GM18511 (cell line): ENCODE results near the gene EZR.
A peak's percentile ranks its signal among the peaks of the same experiment; 100 is the strongest.
"Not testable (repeated sequence)": the region's sequence is repeated elsewhere in the genome, so short reads cannot be mapped to it uniquely, and the experiment has no call there.

Source experiments
- ATAC-seq: cut with Tn5 transposase; IDR thresholded peaks from one replicate; pipeline ENCODE4 v1.9.1; 2021; ENCODE audit warnings: mild to moderate bottlenecking, moderate library complexity; ENCODE audit not compliant: unreplicated experiment

The EZR gene

GRCh38 chr6:158843751-158844683 is 24.8 kb upstream of the EZR start:
- ATAC-seq: no peak

DNA sequence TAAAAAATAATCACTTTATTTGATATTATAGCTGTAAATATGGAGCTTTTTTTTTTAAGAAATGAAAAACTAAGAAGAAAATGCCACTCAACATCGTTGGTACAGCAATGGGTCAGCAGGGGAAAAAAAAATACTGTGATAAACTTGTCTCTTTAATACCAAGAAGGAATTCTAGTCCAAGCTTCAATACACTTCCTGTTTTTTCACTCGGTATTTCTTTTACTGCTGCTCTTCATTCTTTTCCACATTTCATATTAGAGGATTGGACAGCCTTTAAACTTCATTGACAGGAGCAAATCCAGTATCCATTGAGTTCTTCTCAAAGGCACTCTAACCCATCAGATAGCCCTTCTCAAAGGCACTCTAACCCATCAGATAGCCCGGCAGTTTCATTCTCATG is 22.2 kb upstream of the EZR start:
- no peak for ATAC-seq

GRCh38 chr6:158840465-158840864 is 21.3 kb upstream of the EZR start:
- no peak for ATAC-seq

- ATAC-seq: no peak
These were observed 20.6 kb upstream of the EZR start for GRCh38 chr6:158839796-158840195.

GRCh38 chr6:158838790-158839189 is 19.6 kb upstream of the EZR start:
- not testable (repeated sequence) for ATAC-seq

GRCh38 chr6:158837684-158838625 is 18.8 kb upstream of the EZR start:
- ATAC-seq: no peak

- no peak for ATAC-seq
These were observed 17.6 kb upstream of the EZR start for GRCh38 chr6:158836625-158837311.

- no peak for ATAC-seq
These were observed 16.6 kb upstream of the EZR start for GRCh38 chr6:158835616-158836221.

DNA sequence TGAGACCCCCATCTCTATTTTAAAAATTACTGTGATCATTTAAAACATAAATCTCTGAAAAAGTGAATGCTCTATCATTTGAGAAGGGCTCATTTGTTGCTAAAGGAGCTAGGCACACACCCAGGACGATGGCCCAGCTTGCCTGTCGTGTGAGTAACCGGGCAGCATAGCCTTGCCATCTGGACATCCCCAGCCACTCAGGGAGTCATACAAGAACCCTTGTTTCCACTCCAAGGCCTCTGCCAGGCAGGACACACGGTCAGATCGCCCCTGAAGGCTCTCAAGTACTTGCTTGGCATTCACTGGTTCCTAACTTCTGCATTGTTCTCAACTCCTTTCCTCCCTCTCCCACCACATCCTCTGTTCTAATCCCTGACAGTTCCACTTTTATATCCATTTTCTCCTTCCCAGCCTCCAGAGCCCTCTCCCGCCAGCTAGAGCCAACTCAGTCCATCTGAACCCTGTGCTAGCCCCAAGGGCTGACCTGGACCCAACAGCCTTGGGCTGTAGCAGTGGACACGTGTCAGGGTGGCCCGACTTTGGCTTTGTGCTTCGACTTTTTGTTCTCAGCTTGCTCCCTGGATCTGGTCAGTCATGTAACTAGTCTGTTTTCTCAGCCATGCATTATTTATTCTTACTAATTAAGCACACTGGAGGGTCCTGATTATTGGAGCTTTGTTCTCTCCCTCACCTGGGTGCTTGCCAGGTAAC is 15.7 kb upstream of the EZR start:
- ATAC-seq: no peak

DNA sequence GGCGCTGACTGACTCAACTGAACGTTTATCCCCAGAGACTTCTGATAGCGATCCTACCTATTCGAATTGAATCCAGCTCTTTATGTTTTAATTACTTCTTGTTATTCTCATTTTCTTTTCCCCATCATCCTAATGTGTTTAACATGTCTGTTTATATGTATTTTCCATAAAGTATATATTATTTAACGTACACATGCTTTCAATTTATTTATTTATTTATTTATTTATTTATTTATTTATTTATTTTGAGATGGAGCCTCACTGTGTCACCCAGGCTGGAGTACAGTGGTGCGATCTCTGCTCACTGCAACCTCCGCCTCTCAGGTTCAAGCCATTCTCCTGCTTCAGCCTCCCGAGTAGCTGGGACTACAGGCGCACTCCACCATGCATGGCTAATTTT is 13.6 kb upstream of the EZR start:
- not testable (repeated sequence) for ATAC-seq

DNA sequence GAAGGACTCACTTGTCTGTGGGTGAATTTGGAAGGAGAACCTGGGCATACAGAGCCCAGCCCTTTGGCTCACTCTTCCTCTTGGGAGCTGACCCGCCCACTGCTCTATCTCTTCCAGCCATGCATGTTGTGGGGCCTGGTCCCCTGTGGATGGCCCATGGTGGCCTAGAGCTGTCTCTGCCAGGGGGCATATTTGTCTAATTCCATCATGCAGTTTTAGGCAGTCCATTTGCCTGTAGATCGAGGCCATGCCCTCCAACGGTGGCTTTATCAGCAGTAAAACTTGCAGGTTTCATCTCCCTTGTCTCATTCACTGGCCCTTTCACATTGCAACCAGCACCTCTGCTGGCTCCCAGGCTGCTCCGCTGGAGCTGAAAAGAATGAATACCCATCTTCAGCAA is 12.9 kb upstream of the EZR start:
- no peak for ATAC-seq

GRCh38 chr6:158831571-158831970 is 12.4 kb upstream of the EZR start:
- ATAC-seq: no peak

- no peak for ATAC-seq
These were observed 11.6 kb upstream of the EZR start for GRCh38 chr6:158830736-158831135.

- ATAC-seq: no peak
These were observed 9.6 kb upstream of the EZR start for GRCh38 chr6:158828807-158829206.

DNA sequence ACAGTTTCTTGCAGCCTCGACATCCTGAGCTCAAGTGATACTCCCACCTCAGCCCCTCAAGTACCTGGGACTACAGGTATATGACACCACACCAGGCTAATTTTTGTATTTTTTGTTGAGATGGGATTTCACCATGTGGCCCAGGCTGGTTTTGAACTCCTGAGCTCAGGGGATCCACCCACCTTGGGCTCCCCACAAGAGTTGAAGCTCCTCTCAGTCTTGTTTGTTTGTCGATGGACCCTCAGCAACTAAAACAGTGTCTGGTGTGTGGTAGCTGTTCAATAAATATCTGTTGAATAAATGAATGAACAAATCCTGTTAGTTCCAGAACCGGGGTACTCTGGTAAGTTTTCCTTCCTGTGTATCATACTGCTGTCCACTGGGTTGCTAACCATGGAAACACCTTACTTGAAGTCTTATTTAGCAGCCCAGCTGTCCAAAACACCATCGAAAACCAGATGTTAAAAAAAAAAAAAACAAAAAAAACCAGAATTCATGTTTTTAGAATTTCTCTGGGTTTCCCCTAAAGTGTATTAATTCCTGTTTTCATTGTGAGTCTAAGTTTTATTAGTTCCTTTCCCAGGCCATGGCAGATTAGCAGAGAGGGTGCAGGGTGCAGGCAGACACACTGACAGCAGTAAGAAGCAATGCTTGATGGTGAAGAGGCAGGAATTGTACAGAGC is 7.8 kb upstream of the EZR start:
- ATAC-seq: peak; percentile 78

GRCh38 chr6:158825951-158826306 is 6.8 kb upstream of the EZR start:
- ATAC-seq: no peak

- ATAC-seq: no peak
These were observed 6.1 kb upstream of the EZR start for GRCh38 chr6:158825038-158825950.

- not testable (repeated sequence) for ATAC-seq
These were observed 4.4 kb upstream of the EZR start for GRCh38 chr6:158823616-158824015.
